BE2C (cell line): ENCODE measurements around the gene NFATC2.

Experiments used
- DNase-seq: peaks from one replicate; pipeline ENCODE4 v3.0.0-alpha.2; 2020
- H3K27me3 ChIP-seq: fragments of 250-450 bp; sonication (Bioruptor Pico); 2 replicates; pipeline ENCODE4 v1.5.1; 2020; ENCODE audit warnings: mild to moderate bottlenecking
- H3K36me3 ChIP-seq: fragments of 250-450 bp; sonication (Bioruptor Pico); 2 replicates; pipeline ENCODE4 v1.5.1; 2020; ENCODE audit warnings: mild to moderate bottlenecking
- H3K4me1 ChIP-seq: fragments of 250-450 bp; sonication (Bioruptor Pico); 2 replicates; pipeline ENCODE4 v1.5.1; 2020
- H3K4me3 ChIP-seq: 2 replicates; pipeline ENCODE4 v1.5.1; 2011; ENCODE audit warnings: low read depth, low read length
- H3K9me3 ChIP-seq: fragments of 250-450 bp; sonication (Bioruptor Pico); 2 replicates; pipeline ENCODE4 v1.5.1; 2020
- TF ChIP-seq, protein P1 (sequence below): IDR thresholded peaks from 2 replicates; pipeline ENCODE4 v1.5.1; 2012; ENCODE audit warnings: mild to moderate bottlenecking, low read depth, low read length

NFATC2 gene

DNA sequence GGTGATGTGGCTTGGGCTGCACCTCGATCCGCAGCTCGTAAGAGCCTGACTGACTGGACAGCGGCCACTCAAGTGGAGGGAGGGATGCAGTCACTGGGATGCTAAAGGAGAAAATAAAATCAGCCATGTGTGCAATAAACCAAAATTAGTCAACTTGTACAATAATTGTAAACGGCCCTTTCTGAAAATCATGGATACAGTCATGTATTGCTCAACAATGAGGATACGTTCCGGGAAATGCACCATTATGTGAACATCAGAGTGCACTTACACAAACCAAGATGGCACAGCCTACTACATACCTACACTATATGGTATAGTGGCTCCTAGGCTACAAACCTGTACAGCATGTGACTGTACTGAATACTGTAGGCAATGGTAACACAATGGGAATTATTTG is 25.7 kb downstream of the NFATC2 start:
- Histone ChIP-seq H3K27me3 (no peaks in the 10 kb centered on the region), H3K4me3 (no peak overlapping the region), H3K4me1 (no peaks in the 10 kb centered on the region), H3K9me3 (no peaks in the 10 kb centered on the region), H3K36me3 (no peaks in the 10 kb centered on the region)
- TF ChIP-seq, protein P1, sequence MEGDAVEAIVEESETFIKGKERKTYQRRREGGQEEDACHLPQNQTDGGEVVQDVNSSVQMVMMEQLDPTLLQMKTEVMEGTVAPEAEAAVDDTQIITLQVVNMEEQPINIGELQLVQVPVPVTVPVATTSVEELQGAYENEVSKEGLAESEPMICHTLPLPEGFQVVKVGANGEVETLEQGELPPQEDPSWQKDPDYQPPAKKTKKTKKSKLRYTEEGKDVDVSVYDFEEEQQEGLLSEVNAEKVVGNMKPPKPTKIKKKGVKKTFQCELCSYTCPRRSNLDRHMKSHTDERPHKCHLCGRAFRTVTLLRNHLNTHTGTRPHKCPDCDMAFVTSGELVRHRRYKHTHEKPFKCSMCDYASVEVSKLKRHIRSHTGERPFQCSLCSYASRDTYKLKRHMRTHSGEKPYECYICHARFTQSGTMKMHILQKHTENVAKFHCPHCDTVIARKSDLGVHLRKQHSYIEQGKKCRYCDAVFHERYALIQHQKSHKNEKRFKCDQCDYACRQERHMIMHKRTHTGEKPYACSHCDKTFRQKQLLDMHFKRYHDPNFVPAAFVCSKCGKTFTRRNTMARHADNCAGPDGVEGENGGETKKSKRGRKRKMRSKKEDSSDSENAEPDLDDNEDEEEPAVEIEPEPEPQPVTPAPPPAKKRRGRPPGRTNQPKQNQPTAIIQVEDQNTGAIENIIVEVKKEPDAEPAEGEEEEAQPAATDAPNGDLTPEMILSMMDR: no peak
- no peak for DNase-seq

DNA sequence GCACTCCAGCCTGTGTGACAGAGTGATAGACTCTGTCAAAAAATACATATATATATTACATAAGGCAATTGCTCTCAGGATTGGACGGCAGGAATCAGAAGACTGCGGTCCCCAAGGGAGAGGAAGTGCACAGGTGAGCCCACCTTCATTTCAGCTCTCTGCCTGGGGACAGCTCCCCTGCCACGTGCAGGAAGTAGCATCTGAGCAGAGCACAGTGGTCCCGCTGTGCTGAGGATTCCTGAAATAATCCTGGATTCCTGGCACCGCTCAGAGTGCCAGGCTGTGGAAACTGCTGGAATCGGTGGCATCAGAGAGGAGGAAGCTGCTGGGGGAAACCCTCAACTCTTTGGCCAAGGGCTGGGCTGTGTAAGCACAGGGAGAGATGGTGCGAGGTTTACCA is 27.7 kb downstream of the NFATC2 start:
- H3K9me3 ChIP-seq: no peaks in the 10 kb centered on the region
- no peaks in the 10 kb centered on the region for H3K36me3 ChIP-seq
- TF ChIP-seq, protein P1: no peak
- H3K27me3 ChIP-seq: no peaks in the 10 kb centered on the region
- no peaks in the 10 kb centered on the region for H3K4me1 ChIP-seq
- H3K4me3 ChIP-seq: no peak overlapping the region
- no peak for DNase-seq

DNA sequence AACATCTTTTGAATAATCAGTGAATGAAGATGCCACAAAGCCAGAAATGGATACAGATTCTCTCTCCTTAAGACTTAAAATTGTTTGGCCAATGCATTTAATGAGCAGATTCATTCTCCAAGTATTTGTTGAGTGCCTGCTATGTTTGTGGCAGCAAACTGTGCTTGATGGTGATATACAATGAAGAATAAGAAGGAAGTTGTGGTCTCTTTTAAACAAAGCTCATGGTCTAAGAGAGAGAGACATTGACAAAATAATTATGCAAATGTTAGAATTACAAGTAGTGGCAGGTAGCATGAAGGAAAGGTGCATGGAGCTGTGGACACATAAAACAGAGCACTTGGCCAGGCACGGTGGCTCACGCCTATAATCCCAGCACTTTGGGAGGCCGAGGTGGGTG is 28.3 kb downstream of the NFATC2 start:
- H3K36me3 ChIP-seq: no peaks in the 10 kb centered on the region

DNA sequence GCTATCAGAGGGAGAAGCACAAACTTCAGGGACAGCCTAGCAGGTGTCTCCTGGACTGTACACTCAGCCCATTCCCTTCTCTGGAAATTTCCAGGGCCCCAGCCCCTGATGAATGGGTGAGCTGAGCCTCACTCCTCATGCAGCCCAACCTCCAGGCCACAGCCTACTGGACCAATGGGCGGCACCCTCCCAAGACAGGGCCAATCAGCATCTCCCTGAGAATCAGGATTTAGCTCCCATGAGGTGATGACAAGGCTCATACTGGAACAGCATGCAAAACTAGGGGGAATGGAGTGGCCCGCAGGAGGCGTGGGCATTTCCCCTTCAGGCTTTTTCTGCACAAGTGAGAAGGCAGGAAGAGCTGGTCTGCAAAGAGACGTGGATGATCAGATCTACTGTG is 29.0 kb downstream of the NFATC2 start:
- Histone ChIP-seq H3K9me3 (no peaks in the 10 kb centered on the region), H3K27me3 (no peaks in the 10 kb centered on the region), H3K36me3 (no peaks in the 10 kb centered on the region), H3K4me1 (no peaks in the 10 kb centered on the region), H3K4me3 (no peak overlapping the region)
- no peak for DNase-seq
- TF ChIP-seq, protein P1: no peak

More for the DNA sequence above, 28.3 kb downstream of the NFATC2 start:
- no peaks in the 10 kb centered on the region for H3K4me1 ChIP-seq
- H3K9me3 ChIP-seq: no peaks in the 10 kb centered on the region
- no peak overlapping the region for H3K4me3 ChIP-seq
- DNase-seq: no peak
- TF ChIP-seq, protein P1: no peak
- H3K27me3 ChIP-seq: no peaks in the 10 kb centered on the region

DNA sequence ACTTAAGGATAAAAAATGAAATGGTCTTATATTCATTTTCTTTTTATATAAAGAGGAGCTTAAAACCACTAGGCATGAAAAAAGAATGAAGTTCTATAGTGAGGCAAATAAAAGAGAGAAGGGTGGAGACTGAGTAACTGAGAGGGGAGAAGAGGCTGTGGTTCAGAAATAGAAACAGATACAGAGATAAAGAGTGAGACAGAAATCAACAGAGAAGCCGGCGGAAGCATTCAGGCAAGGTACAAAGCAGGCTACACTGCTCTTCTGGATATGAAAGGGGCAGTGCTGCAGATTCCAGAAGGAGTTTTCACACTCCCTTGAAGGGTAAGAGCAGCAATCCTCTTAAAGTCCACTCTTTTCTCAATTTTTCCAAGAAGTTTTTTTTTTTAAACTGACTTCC is 29.9 kb downstream of the NFATC2 start:
- no peaks in the 10 kb centered on the region for H3K36me3 ChIP-seq
- no peaks in the 10 kb centered on the region for H3K27me3 ChIP-seq
- H3K4me3 ChIP-seq: no peak overlapping the region
- TF ChIP-seq, protein P1: no peak
- no peak for DNase-seq
- no peaks in the 10 kb centered on the region for H3K4me1 ChIP-seq
- H3K9me3 ChIP-seq: no peaks in the 10 kb centered on the region

DNA sequence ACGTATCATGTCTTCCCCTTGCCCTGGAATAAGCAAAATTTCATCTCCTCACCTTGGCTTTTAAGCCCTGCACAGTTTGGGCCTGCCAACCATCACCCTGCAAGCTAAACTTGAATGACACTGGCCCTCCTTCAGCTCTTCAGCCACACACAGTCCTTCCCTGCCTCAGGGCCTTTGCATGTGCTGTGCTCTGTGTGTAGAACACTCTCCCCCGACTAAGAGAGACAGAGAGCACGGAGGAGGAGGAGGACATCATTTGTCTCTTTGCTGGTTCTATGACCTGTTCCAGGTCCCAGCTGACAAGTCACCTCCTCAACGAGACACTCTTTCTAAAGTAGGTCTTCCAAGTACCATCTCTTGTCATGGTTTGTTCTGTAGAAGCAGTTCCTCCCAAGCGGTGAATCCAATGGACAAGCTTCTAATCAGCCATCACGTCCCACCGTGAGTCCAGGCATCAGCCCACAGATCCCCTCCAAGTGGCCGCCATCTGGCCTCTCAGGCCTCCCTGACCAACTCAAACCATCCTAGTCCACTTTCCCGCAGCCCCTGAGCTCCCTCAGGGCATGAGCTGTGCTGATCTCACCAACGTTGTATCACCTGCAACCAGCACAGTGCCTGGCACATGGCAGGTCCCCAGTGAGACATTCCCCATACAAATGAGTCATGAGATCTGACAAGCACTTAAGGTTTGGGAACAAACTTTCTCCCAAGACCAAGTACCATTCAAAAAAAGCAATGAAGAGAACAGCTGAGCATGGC is 30.5 kb downstream of the NFATC2 start:
- H3K9me3 ChIP-seq: no peaks in the 10 kb centered on the region
- H3K27me3 ChIP-seq: no peaks in the 10 kb centered on the region
- H3K36me3 ChIP-seq: no peaks in the 10 kb centered on the region
- TF ChIP-seq, protein P1: no peak
- H3K4me1 ChIP-seq: no peaks in the 10 kb centered on the region
- H3K4me3 ChIP-seq: no peak overlapping the region
- DNase-seq: no peak
